Mucosa of descending colon (tissue), 3 donors: ENCODE measurements around the gene RB1. TPM values are rescaled to one million over a fixed set of nuclear protein-coding genes. Genes with fewer than 3 reads are reported as not detected.

Experiments used
- ATAC-seq: fragments of 200-7000 bp; cut with Tn5 transposase; one replicate; pipeline ENCODE4 v1.9.1; 2020; ENCODE audit warnings: mild to moderate bottlenecking, moderate library complexity
- DNase-seq, 3 donors: peaks; one replicate each; pipeline ENCODE4 v3.0.0-alpha.2; 2020
- H3K36me3 ChIP-seq: fragments of 200-600 bp; one replicate; pipeline ENCODE4 v1.8.0; 2021; ENCODE audit warnings: low read depth, mild to moderate bottlenecking
- H3K4me1 ChIP-seq: fragments of 200-600 bp; one replicate; pipeline ENCODE4 v1.8.0; 2021; ENCODE audit warnings: low read depth, mild to moderate bottlenecking
- H3K4me3 ChIP-seq: fragments of 200-600 bp; one replicate; pipeline ENCODE4 v1.8.0; 2021; ENCODE audit warnings: mild to moderate bottlenecking
- H3K9me3 ChIP-seq: fragments of 200-600 bp; one replicate; pipeline ENCODE4 v1.8.0; 2021; ENCODE audit warnings: mild to moderate bottlenecking
- CTCF ChIP-seq: fragments of 200-600 bp; IDR thresholded peaks from one replicate; pipeline ENCODE4 v1.8.0; 2022; ENCODE audit warnings: antibody characterized with exemption, mild to moderate bottlenecking
- intact Hi-C, 2 donors: fragments of 100-400 bp; cut with DNase I in 1 of 2; cut with micrococcal nuclease in 1 of 2; formaldehyde crosslinking; loops; one replicate each; pipeline versions ENCODE4 v1.11.0 to v1.11.1; 2022; cut with DNase I, micrococcal nuclease
- total RNA-seq, 3 donors: library from RNA; stranded (reverse); fragmentation: NEBNext Ultra II Directional in 2 of 3; extraction: Animal tissue kit (Norgen Biotek cat#: 25700) in 2 of 3; gene quantifications; one replicate each; pipeline versions ENCODE4 v1.2.1 to v1.2.4, GENCODE V29; 2021 to 2023
- donor health status: DM: no; HTN: no; CAD: no; lungs with moderate emphysema.
- donor health status: DM: no; HTN: no; CAD: no.
- donor health status: DM: no; HTN: yes; CAD: no.

Gene RB1
- total RNA-seq, 3 donors from 2014 or later: 23.4 to 30.0 (median 29.3) TPM

- DNase-seq (no peak), ATAC-seq (no peak)
- no peak for TF ChIP-seq CTCF
- H3K4me3 ChIP-seq: no peak overlapping the region
- H3K36me3 ChIP-seq: no peaks in the 10 kb centered on the region
- H3K4me1 ChIP-seq: no peaks in the 10 kb centered on the region
- H3K9me3 ChIP-seq: peaks cover 24% of the 10 kb centered on the region
- intact Hi-C loops: no loop called here
Measured at GRCh38 chr13:48356750-48357149, 53.2 kb downstream of the RB1 start.

DNA sequence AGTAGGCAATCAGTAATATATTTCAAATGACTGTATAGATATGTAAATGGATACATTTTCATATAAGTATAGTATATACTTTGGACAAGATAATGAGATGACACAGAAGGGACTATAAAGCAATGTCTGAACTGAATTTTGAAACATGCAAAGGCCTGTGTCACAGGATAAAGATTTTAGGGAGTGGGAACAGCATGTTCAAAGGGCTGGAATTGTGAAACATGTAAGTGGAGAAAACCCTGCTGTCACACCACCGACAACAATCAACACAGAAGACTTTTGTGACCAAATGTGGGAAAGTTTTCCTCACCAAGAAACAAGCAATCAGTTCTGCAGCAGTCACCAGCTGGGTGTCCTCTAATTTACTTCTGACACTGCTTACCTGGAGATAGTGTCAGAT lies 66.4 kb downstream of the RB1 start:
- no peaks in the 10 kb centered on the region for H3K4me1 ChIP-seq
- DNase-seq (no peak), ATAC-seq (no peak)
- intact Hi-C loops: no loop called here
- H3K4me3 ChIP-seq: no peak overlapping the region
- no peak for TF ChIP-seq CTCF
- no peaks in the 10 kb centered on the region for H3K9me3 ChIP-seq
- H3K36me3 ChIP-seq: no peaks in the 10 kb centered on the region

- Histone ChIP-seq H3K36me3 (no peaks in the 10 kb centered on the region), H3K4me3 (no peak overlapping the region), H3K4me1 (no peaks in the 10 kb centered on the region), H3K9me3 (no peaks in the 10 kb centered on the region)
- TF ChIP-seq CTCF: no peak
- intact Hi-C loops: no loop called here
- no peak for DNase-seq
- no peak for ATAC-seq
Measured at GRCh38 chr13:48370815-48371214, 67.3 kb downstream of the RB1 start.

- H3K9me3 ChIP-seq: no peaks in the 10 kb centered on the region
- TF ChIP-seq CTCF: no peak
- no peaks in the 10 kb centered on the region for H3K4me1 ChIP-seq
- no peaks in the 10 kb centered on the region for H3K36me3 ChIP-seq
- intact Hi-C loops: no loop called here
- ATAC-seq (no peak), DNase-seq (no peak)
- H3K4me3 ChIP-seq: no peak overlapping the region
Measured at GRCh38 chr13:48377857-48378256, 74.3 kb downstream of the RB1 start.

- DNase-seq (no peak), ATAC-seq (no peak)
- intact Hi-C loops: no loop called here
- H3K9me3 ChIP-seq: no peaks in the 10 kb centered on the region
- H3K4me1 ChIP-seq: no peaks in the 10 kb centered on the region
- no peak overlapping the region for H3K4me3 ChIP-seq
- H3K36me3 ChIP-seq: no peaks in the 10 kb centered on the region
- TF ChIP-seq CTCF: no peak
Measured at GRCh38 chr13:48380581-48380980, 77.0 kb downstream of the RB1 start.

- no peak overlapping the region for H3K4me3 ChIP-seq
- no peak for ATAC-seq
- no peak for TF ChIP-seq CTCF
- no peak for DNase-seq
- no peaks in the 10 kb centered on the region for H3K36me3 ChIP-seq
- H3K9me3 ChIP-seq: no peaks in the 10 kb centered on the region
- intact Hi-C loops: no loop called here
- H3K4me1 ChIP-seq: no peaks in the 10 kb centered on the region
Measured at GRCh38 chr13:48383384-48383783, 79.8 kb downstream of the RB1 start.
